GM19351 (cell line): Measurements from ENCODE around the gene POLN.
"Not testable (repeated sequence)": the region's sequence is repeated elsewhere in the genome, so short reads cannot be mapped to it uniquely, and the experiment has no call there.

ENCODE experiments used
- ATAC-seq: cut with Tn5 transposase; IDR thresholded peaks from one replicate; pipeline ENCODE4 v1.9.1; 2021; ENCODE audit warnings: mild to moderate bottlenecking, moderate library complexity; ENCODE audit not compliant: unreplicated experiment

Gene POLN

GRCh38 chr4:2275546-2276251, 33.8 kb upstream of the POLN start:
- ATAC-seq = no peak

DNA sequence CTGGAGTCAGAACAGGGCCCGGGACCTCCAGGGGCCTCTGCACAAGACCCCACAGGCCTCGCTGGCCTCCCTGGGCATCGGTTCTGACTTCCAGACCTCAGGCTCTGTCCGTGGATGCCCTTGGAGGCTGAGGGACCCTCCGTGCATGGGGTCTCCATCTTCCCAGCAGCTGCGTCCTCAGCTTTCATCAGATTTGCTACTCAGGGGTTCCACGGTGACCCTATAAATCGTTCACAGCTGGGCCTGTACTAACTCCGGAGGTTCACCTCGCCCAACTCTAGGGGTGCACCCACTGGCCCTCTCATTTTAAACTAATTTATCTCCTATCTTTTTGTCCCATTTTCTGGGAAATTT, 33.1 kb upstream of the POLN start:
- ATAC-seq = not testable (repeated sequence)

GRCh38 chr4:2274320-2275043, 32.6 kb upstream of the POLN start:
- ATAC-seq = no peak

DNA sequence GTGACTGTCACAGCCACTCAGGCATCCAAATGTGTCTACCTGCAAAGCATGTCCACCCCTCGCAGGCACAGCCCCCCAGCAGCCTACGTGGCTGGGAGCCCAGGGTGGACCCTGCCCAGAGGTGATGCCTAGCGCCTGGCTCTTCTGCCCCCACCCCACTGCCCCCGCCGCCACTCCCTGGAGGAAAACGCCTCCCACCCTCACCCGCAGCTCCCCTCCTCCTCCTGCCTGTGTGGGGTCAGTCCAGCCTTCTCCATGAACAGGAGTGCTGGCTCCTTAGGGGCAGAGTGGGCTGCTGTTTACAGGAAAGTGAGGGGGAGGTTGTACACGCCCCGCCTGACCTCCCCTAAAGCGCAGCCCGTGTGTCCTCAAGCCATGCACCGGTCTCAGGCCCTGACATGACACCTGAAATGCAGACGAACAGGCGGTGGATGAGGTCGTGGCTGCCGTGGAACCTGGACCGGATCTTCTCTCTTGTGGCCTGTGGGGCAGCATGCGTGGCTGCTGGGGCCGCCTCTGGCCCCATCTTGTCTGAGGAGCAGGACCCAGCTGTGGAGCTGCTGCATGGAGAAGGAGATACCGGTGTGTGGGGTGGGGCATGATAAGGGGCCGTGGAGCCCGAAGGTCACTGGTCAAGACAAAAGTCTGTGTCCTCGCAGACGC, 31.9 kb upstream of the POLN start:
- no peak for ATAC-seq

DNA sequence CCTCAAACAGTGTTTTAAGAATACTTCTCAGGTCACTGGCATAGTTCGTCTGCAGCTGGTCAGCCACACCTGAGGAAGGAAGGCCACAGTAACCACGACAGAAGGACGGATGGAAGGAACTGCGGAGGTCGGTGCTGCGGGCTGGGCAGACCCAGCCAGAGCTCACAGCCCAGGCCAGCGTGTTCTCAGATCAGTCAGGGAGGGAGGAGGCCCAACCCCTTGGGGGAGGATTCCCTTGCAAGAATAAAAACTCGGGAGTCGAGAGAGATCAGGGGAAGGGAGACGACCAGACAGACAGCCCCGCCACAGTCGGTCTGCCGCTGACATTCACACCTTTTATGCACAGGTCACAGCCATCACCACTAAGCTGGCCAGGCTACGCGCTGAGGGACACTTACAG, 31.3 kb upstream of the POLN start:
- no peak for ATAC-seq

DNA sequence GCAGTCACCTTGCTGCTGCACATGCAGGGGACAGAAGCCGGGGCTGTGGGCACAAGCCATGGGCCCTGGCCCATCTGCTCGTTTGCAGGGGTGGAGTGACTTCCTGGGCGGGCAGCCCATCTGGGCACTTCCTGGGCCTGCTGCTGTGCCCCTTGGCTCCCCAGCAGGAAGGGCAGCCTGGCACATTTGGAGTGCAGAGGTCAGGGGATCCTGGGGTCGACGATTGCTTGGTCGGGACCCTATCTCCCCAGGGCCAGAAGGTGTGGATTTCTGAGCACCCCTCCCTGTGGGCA, 30.9 kb upstream of the POLN start:
- no peak for ATAC-seq

DNA sequence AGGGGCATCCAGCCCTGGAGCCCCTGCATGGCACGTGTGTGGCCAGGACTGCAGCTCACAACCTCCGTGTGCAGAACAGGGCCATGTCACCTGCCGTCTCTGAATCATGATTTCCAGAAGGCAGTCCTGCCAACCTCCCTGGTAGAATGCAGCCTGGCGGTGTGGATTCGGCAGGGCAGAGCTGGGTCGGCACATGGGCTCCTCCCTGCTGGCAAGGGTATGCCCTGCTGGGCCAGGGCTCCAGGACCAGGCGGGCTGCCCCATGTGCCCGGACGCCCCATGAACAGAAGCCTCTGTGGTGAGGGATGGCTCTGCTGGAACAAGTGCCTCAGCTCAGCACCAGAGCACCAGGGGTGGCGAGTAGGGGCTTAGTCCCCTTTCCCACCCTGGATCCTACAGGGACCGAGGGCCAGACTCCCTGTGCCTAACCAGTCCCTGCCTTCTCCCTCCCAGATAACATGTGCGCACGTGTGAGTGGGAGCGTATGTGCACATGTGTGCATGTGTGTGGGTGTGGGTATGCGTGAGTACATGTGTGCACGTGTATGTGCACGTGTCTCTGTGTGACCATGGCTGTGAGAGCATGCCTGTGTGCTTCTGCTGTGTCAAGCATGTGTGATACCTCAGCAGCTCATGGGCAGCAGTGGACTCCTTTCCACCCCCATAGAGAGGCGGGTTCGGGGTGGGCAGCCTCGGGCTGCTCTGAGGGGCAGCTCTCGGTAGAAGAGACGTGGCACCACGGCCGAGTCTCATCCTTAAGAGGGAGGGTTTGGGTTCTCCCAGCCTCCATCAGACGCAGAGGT, 30.3 kb upstream of the POLN start:
- no peak for ATAC-seq

- no peak for ATAC-seq
Observed at GRCh38 chr4:2271279-2272025, 29.5 kb upstream of the POLN start.

DNA sequence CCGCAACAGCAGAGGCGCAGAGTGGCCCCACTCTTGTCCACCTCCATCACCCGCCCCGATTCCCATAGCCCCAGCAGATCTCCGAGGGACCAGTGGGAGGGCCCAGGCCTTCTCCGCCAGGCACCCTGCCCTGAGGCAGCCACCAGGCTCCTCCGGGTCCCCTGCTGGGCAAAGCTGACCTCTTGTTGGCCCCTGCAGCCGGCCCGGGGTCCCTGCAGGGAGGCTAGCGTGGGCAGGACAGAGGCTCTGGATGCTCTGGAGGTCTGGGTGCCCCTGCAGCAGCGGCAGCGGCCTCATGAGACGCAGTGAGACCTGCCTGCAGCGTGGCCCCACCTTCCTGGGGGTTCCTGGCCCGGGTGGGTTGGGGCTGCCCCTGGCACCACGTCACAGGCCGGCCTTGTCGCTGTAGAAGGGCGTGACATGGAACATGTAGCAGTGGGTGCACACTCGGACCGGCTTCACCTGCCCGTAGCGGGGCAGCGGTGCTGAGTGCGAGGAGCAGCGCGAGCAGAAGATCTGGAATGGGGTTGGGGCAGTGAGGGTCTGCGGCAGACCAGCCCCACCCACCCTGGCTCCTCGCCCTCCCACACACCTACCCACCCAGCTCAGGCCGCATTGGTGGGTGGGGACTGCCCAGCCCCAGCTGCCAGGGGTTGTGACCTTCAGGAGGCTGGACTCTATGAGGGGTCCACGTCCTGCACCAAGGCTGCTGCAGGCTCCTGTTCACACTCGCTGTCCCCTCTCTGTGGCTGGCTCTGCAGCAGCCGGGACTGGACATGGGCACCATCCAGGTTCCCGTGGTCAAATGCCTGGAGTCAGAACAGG, 28.6 kb upstream of the POLN start:
- ATAC-seq = no peak

GRCh38 chr4:2269618-2270163, 27.8 kb upstream of the POLN start:
- ATAC-seq = no peak

DNA sequence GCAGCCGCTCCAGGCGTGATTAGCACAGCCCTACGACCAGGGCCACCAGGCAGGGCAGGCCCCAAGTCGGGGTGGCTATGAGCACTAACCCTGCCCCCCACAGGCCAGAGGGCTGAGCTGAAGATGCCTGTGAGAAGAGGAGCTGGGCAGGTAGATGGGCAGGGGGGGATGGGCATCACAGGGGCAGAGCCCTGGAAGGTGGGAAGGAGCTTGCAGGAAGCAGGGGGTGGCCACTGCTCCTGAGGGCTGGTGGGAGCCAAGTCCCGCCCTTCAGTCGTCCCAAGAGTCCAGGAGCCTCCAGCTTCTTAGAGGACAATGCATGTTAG, 27.2 kb upstream of the POLN start:
- ATAC-seq = no peak

DNA sequence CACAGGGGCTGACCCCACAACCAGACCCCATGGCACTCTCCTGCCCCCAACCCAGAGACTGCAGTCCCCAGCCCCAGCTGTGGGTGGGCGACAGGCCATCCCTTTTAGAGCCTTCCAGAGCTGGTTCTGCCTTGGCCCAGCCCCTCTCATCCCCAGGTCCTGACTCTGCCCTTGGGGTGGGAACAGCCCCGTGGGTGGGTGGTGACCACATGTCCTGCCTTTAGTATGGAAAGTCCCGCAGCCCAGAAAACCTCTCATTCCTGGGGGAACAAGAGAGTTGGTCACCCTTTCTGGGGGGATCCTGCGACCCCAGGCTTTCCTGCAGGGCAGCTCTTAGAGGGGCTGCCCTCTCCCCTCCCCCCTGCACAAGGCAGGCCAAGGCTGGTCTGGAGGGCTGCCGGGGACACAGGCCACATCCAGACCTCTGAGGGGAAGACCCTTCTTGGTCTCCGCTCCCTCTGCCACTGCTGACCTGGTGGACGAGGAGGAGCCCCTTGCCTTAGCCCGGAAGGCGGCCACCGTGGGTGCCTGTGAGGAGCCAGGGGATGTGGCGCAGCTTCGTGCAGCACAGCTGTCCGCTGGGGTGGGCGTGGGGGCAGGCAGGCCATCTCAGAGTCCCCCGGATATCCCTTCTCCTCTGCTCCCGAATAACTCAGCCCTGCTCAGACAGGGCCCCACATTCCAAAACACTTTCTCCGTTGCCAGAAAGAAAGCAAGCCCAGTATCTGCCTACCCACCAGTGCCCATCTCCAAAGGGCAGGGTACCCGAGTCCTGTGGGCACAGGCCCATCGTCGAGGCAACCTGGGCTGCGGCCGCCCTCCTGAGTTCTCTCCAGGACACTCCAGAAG, 26.7 kb upstream of the POLN start:
- no peak for ATAC-seq

DNA sequence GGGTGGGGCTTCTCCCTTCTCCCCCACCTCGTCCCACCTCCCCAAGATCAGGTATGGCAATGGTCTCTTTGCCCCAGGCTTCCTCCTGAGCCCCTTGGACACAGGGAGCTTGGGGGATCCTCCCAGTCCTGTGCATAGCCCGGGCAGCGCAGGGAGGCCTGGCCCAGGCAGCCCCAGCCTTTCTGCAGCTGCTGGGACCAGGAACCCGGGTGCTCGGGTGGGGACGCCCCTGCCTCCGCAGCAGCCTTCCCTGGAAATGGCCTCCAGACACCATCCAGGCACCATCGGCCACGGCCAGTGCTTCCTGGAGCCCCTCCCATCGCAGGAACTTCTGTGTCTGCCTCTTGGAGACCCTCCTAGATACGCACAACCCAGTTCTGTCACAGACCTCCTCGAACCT, 25.9 kb upstream of the POLN start:
- ATAC-seq = no peak

GRCh38 chr4:2267320-2267811, 25.4 kb upstream of the POLN start:
- no peak for ATAC-seq

- ATAC-seq = no peak
Observed at GRCh38 chr4:2266821-2267220, 24.9 kb upstream of the POLN start.

GRCh38 chr4:2266181-2266580, 24.3 kb upstream of the POLN start:
- ATAC-seq = no peak

DNA sequence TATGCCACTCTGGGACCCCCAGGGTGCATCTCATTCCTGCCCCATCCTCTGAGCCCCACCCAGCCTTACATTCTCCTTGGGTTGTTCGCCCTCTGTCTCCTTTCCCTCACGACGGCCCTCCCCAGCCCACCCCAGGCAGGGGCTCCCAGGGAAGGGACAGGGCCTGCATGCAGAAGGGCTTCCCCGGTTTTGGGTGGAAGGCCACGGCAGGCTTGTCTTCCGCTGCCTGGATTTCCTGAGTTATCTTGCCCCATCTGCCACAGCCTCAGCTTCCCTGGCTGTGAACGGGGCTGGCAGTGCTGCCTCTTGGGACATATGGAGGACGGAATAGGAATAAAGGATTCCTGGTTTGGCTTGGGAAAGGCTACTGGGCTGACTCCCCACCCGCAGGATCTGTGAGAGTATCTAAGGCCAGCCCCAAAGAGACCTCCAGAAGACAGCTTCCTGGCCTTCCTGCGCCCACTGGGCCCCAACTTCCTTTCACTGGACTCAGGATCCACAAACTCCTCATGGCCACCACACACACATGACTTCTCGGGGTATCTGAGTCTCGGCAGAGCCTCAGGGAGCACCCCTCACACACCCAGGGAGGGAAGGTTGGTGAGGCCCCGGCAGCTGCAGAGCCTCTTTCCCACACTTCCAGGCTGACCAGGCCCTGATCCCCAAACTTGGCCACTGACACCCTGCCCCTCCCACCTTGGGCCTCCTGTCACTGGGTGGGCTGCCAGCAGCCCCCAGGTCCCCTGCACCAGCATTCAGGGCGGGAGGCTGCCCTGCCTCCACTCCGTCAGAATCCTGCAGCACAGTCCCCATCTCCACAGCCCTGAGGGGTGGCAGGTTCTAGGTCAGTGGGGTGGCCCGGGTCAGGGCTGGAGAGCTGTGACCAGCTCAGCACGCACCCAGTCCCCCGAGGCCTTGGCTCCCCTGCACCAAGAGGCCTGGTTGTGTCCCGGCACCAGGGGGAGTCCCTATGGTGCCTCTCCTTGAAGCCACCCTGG, 23.5 kb upstream of the POLN start:
- no peak for ATAC-seq
